ENCODE measurements around the gene DLX5. TPM values are rescaled to one million over a fixed set of nuclear protein-coding genes. Genes with fewer than 3 reads are reported as not detected.
A peak's percentile ranks its signal among the peaks of the same experiment; 100 is the strongest.

Gene DLX5
- total RNA-seq, 1 experiment from 2014 or later, result not detected

DNA sequence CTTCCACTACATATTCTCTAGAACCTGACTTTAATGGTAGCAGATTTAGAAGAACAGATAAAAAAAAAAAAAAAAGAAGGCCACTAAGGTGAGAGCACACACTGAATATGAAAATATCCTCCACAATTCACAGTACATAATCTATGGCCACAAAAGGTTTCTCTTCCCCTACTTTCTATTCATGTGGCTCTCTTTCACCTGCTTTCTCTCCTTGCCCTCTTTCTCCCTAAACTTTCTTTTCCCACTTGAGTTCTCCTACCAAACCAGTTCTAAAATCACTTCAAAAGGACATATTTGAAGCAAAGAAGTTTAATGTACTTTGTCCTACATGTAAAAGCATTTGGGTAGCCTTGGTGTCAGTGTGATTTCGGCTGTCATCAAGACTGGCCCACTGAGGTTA lies 37.7 kb downstream of the DLX5 start:
- Histone ChIP-seq H3K9me2 (ENCODE audit: insufficient read depth) (no peaks in the 10 kb centered on the region), H3K4me2 (no peak overlapping the region), H3F3A (ENCODE audit: insufficient read depth, low read depth) (no peaks in the 10 kb centered on the region), H4K20me1 (ENCODE audit: insufficient read depth) (no peaks in the 10 kb centered on the region), H3K27ac (no peak overlapping the region), H3K9me3 (ENCODE audit: insufficient read depth, low read depth) (no peaks in the 10 kb centered on the region), H3K36me3 (ENCODE audit: low read depth) (no peaks in the 10 kb centered on the region), H3K79me2 (ENCODE audit: low read depth) (no peaks in the 10 kb centered on the region), H2AFZ (no peak overlapping the region), H3K4me3 (no peak overlapping the region), H3K27me3 (ENCODE audit: insufficient read depth, low read depth) (no peaks in the 10 kb centered on the region), H3K4me1 (replicated peaks; ENCODE audit: insufficient read depth) (peaks cover 10% of the 10 kb centered on the region)
- ChIA-PET POLR2A (ENCODE audit: unreplicated experiment) (no interaction called here), CTCF (no interaction called here)
- no peak for DNase-seq
- no peak for TF ChIP-seq EZH2 (IDR thresholded peaks at IDR 0.05; ENCODE audit: low read depth)
- TF ChIP-seq CTCF (conservative IDR thresholded peaks at IDR 0.05), result no peak
- BruUV-seq (replicated peaks), result no TSS peak
- intact Hi-C loops (cut with micrococcal nuclease; ENCODE audit: unreplicated experiment), result no loop called here

GRCh38 chr7:96985992-96986391 lies 38.6 kb downstream of the DLX5 start:
- H3K27me3 ChIP-seq (ENCODE audit: insufficient read depth, low read depth), result no peaks in the 10 kb centered on the region
- no peaks in the 10 kb centered on the region for H3K9me3 ChIP-seq (ENCODE audit: insufficient read depth, low read depth)
- no peaks in the 10 kb centered on the region for H3K36me3 ChIP-seq (ENCODE audit: low read depth)
- no peaks in the 10 kb centered on the region for H3K79me2 ChIP-seq (ENCODE audit: low read depth)
- H2AFZ ChIP-seq, result no peak overlapping the region
- H3K4me2 ChIP-seq, result no peak overlapping the region
- ChIA-PET CTCF (no interaction called here), POLR2A (ENCODE audit: unreplicated experiment) (no interaction called here)
- H3F3A ChIP-seq (ENCODE audit: insufficient read depth, low read depth), result no peaks in the 10 kb centered on the region
- H3K27ac ChIP-seq, result no peak overlapping the region
- peaks cover 10% of the 10 kb centered on the region for H3K4me1 ChIP-seq (replicated peaks; ENCODE audit: insufficient read depth)
- BruUV-seq (replicated peaks), result no TSS peak
- no peaks in the 10 kb centered on the region for H3K9me2 ChIP-seq (ENCODE audit: insufficient read depth)
- TF ChIP-seq EZH2 (IDR thresholded peaks at IDR 0.05; ENCODE audit: low read depth), result no peak
- no peak for TF ChIP-seq CTCF (conservative IDR thresholded peaks at IDR 0.05)
- intact Hi-C loops (cut with micrococcal nuclease; ENCODE audit: unreplicated experiment), result no loop called here
- no peaks in the 10 kb centered on the region for H4K20me1 ChIP-seq (ENCODE audit: insufficient read depth)
- no peak for DNase-seq
- H3K4me3 ChIP-seq, result no peak overlapping the region

DNA sequence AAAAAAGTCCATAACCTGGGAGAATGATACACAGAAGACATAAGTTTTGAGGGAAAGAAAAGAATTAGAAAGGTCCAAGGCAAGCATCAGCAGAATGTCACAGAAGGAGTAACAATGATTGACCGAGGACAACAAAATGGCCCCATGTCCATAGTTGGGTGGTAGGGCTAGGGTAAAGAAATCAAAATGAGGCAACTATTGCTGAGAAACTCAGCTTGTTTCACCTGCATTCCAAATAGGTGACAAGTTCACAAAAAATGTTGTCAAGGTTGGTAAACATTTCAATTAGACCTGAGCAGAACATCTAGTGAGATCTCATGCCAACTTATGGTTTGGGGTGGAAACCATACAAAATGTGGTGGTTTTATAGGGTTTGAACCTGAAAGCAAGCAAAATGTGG lies 42.0 kb downstream of the DLX5 start:
- H3K4me1 ChIP-seq (replicated peaks; ENCODE audit: insufficient read depth), result peaks cover 19% of the 10 kb centered on the region
- no peaks in the 10 kb centered on the region for H3K27me3 ChIP-seq (ENCODE audit: insufficient read depth, low read depth)
- no peaks in the 10 kb centered on the region for H3K9me2 ChIP-seq (ENCODE audit: insufficient read depth)
- H3K9me3 ChIP-seq (ENCODE audit: insufficient read depth, low read depth), result no peaks in the 10 kb centered on the region
- H3F3A ChIP-seq (ENCODE audit: insufficient read depth, low read depth), result no peaks in the 10 kb centered on the region
- peak in 1 of 2 experiments; percentile 37 for DNase-seq
- H3K36me3 ChIP-seq (ENCODE audit: low read depth), result no peaks in the 10 kb centered on the region
- H3K79me2 ChIP-seq (ENCODE audit: low read depth), result no peaks in the 10 kb centered on the region
- ChIA-PET POLR2A (ENCODE audit: unreplicated experiment) (no interaction called here), CTCF (no interaction called here)
- H2AFZ ChIP-seq, result no peak overlapping the region
- H3K4me2 ChIP-seq, result no peak overlapping the region
- intact Hi-C loops (cut with micrococcal nuclease; ENCODE audit: unreplicated experiment), result no loop called here
- BruUV-seq (replicated peaks), result no TSS peak
- TF ChIP-seq CTCF (conservative IDR thresholded peaks at IDR 0.05) (no peak), EZH2 (IDR thresholded peaks at IDR 0.05; ENCODE audit: low read depth) (no peak)
- H3K27ac ChIP-seq, result no peak overlapping the region
- no peaks in the 10 kb centered on the region for H4K20me1 ChIP-seq (ENCODE audit: insufficient read depth)
- no peak overlapping the region for H3K4me3 ChIP-seq
